ENCODE measurements around the gene TNKS1BP1.
"Not testable (repeated sequence)": the region's sequence is repeated elsewhere in the genome, so short reads cannot be mapped to it uniquely, and the experiment has no call there.

The TNKS1BP1 gene

GRCh38 chr11:57303280-57303989 is 21.3 kb downstream of the TNKS1BP1 start:
- H3K4me1 Mint-ChIP-seq (ENCODE audit: low read depth) = peaks cover 2% of the 10 kb centered on the region
- H3K27me3 Mint-ChIP-seq = no peaks in the 10 kb centered on the region
- H3K36me3 Mint-ChIP-seq (ENCODE audit: low read depth) = peaks cover 52% of the 10 kb centered on the region
- H3K27ac Mint-ChIP-seq = no peak overlapping the region
- DNase-seq = no peak
- H3K4me3 Mint-ChIP-seq = no peak overlapping the region
- H3K9me3 Mint-ChIP-seq = peaks cover 10% of the 10 kb centered on the region

- Mint-ChIP-seq H3K9me3 (peaks cover 13% of the 10 kb centered on the region), H3K27ac (no peak overlapping the region), H3K36me3 (ENCODE audit: low read depth) (peaks cover 54% of the 10 kb centered on the region), H3K4me3 (no peak overlapping the region), H3K27me3 (no peaks in the 10 kb centered on the region), H3K4me1 (ENCODE audit: low read depth) (peaks cover 2% of the 10 kb centered on the region)
- no peak for DNase-seq
Measured at GRCh38 chr11:57302489-57302888, 22.3 kb downstream of the TNKS1BP1 start.

GRCh38 chr11:57301711-57302423 is 22.9 kb downstream of the TNKS1BP1 start:
- H3K27ac Mint-ChIP-seq = no peak overlapping the region
- peaks cover 54% of the 10 kb centered on the region for H3K36me3 Mint-ChIP-seq (ENCODE audit: low read depth)
- peaks cover 13% of the 10 kb centered on the region for H3K9me3 Mint-ChIP-seq
- no peaks in the 10 kb centered on the region for H3K27me3 Mint-ChIP-seq
- no peak for DNase-seq
- H3K4me3 Mint-ChIP-seq = no peak overlapping the region
- peaks cover 2% of the 10 kb centered on the region for H3K4me1 Mint-ChIP-seq (ENCODE audit: low read depth)

GRCh38 chr11:57300785-57301184 is 24.0 kb downstream of the TNKS1BP1 start:
- H3K27ac Mint-ChIP-seq = no peak overlapping the region
- peaks cover 54% of the 10 kb centered on the region for H3K36me3 Mint-ChIP-seq (ENCODE audit: low read depth)
- no peaks in the 10 kb centered on the region for H3K27me3 Mint-ChIP-seq
- no peak for DNase-seq
- H3K9me3 Mint-ChIP-seq = peaks cover 13% of the 10 kb centered on the region
- H3K4me3 Mint-ChIP-seq = no peak overlapping the region
- peaks cover 2% of the 10 kb centered on the region for H3K4me1 Mint-ChIP-seq (ENCODE audit: low read depth)

GRCh38 chr11:57299150-57299737 is 25.5 kb downstream of the TNKS1BP1 start:
- H3K27me3 Mint-ChIP-seq = no peaks in the 10 kb centered on the region
- H3K4me3 Mint-ChIP-seq = no peak overlapping the region
- H3K27ac Mint-ChIP-seq = no peak overlapping the region
- no peak for DNase-seq
- peaks cover 13% of the 10 kb centered on the region for H3K9me3 Mint-ChIP-seq
- H3K4me1 Mint-ChIP-seq (ENCODE audit: low read depth) = peaks cover 2% of the 10 kb centered on the region
- H3K36me3 Mint-ChIP-seq (ENCODE audit: low read depth) = peaks cover 54% of the 10 kb centered on the region

GRCh38 chr11:57297221-57297620 is 27.5 kb downstream of the TNKS1BP1 start:
- H3K36me3 Mint-ChIP-seq (ENCODE audit: low read depth) = peaks cover 45% of the 10 kb centered on the region
- no peak overlapping the region for H3K27ac Mint-ChIP-seq
- no peak for DNase-seq
- H3K27me3 Mint-ChIP-seq = no peaks in the 10 kb centered on the region
- peaks cover 13% of the 10 kb centered on the region for H3K9me3 Mint-ChIP-seq
- H3K4me1 Mint-ChIP-seq (ENCODE audit: low read depth) = no peaks in the 10 kb centered on the region
- H3K4me3 Mint-ChIP-seq = no peak overlapping the region

GRCh38 chr11:57296205-57296604 is 28.5 kb downstream of the TNKS1BP1 start:
- not testable (repeated sequence) for H3K4me1 Mint-ChIP-seq (ENCODE audit: low read depth); H3K4me3 Mint-ChIP-seq; H3K27ac Mint-ChIP-seq; DNase-seq; H3K27me3 Mint-ChIP-seq
- Mint-ChIP-seq H3K9me3 (peaks cover 13% of the 10 kb centered on the region), H3K36me3 (ENCODE audit: low read depth) (peaks cover 35% of the 10 kb centered on the region)

- Mint-ChIP-seq H3K27me3 (peaks cover 5% of the 10 kb centered on the region), H3K9me3 (peaks cover 9% of the 10 kb centered on the region), H3K4me3 (no peak overlapping the region), H3K36me3 (ENCODE audit: low read depth) (peaks cover 17% of the 10 kb centered on the region), H3K27ac (no peak overlapping the region), H3K4me1 (ENCODE audit: low read depth) (no peaks in the 10 kb centered on the region)
- no peak for DNase-seq
Measured at GRCh38 chr11:57294225-57295131, 30.3 kb downstream of the TNKS1BP1 start.

GRCh38 chr11:57290288-57290687 is 34.5 kb downstream of the TNKS1BP1 start:
- H3K27me3 Mint-ChIP-seq = peaks cover 18% of the 10 kb centered on the region
- H3K27ac Mint-ChIP-seq = no peak overlapping the region
- no peak for DNase-seq
- H3K4me1 Mint-ChIP-seq (ENCODE audit: low read depth) = no peaks in the 10 kb centered on the region
- H3K4me3 Mint-ChIP-seq = no peak overlapping the region
- no peaks in the 10 kb centered on the region for H3K9me3 Mint-ChIP-seq
- no peaks in the 10 kb centered on the region for H3K36me3 Mint-ChIP-seq (ENCODE audit: low read depth)

- Mint-ChIP-seq H3K4me1 (ENCODE audit: low read depth) (no peaks in the 10 kb centered on the region), H3K27me3 (peaks cover 18% of the 10 kb centered on the region), H3K27ac (no peak overlapping the region), H3K36me3 (ENCODE audit: low read depth) (no peaks in the 10 kb centered on the region), H3K9me3 (no peaks in the 10 kb centered on the region), H3K4me3 (no peak overlapping the region)
- no peak for DNase-seq
Measured at GRCh38 chr11:57288771-57289579, 35.8 kb downstream of the TNKS1BP1 start.

GRCh38 chr11:57287884-57288283 is 36.9 kb downstream of the TNKS1BP1 start:
- no peaks in the 10 kb centered on the region for H3K4me1 Mint-ChIP-seq (ENCODE audit: low read depth)
- H3K4me3 Mint-ChIP-seq = no peak overlapping the region
- no peaks in the 10 kb centered on the region for H3K9me3 Mint-ChIP-seq
- peaks cover 18% of the 10 kb centered on the region for H3K27me3 Mint-ChIP-seq
- no peaks in the 10 kb centered on the region for H3K36me3 Mint-ChIP-seq (ENCODE audit: low read depth)
- no peak overlapping the region for H3K27ac Mint-ChIP-seq
- DNase-seq = no peak

- H3K9me3 Mint-ChIP-seq = peaks cover 3% of the 10 kb centered on the region
- H3K27me3 Mint-ChIP-seq = peaks cover 15% of the 10 kb centered on the region
- H3K27ac Mint-ChIP-seq = no peak overlapping the region
- H3K36me3 Mint-ChIP-seq (ENCODE audit: low read depth) = no peaks in the 10 kb centered on the region
- no peak overlapping the region for H3K4me3 Mint-ChIP-seq
- DNase-seq = no peak
- no peaks in the 10 kb centered on the region for H3K4me1 Mint-ChIP-seq (ENCODE audit: low read depth)
Measured at GRCh38 chr11:57283231-57283990, 41.3 kb downstream of the TNKS1BP1 start.

GRCh38 chr11:57281546-57281945 is 43.2 kb downstream of the TNKS1BP1 start:
- not testable (repeated sequence) for DNase-seq; H3K9me3 Mint-ChIP-seq; H3K4me3 Mint-ChIP-seq; H3K4me1 Mint-ChIP-seq (ENCODE audit: low read depth); H3K36me3 Mint-ChIP-seq (ENCODE audit: low read depth); H3K27ac Mint-ChIP-seq
- H3K27me3 Mint-ChIP-seq = peaks cover 26% of the 10 kb centered on the region

All from activated T-cell treated with anti-CD3 and anti-CD28 coated beads, Interleukin-2, amount 50 U/mL, for 24 hours (primary cell).